NCI-H774 (cell line): ENCODE data around the gene VPS9D1.
"Not testable (repeated sequence)": the region's sequence is repeated elsewhere in the genome, so short reads cannot be mapped to it uniquely, and the experiment has no call there.

ENCODE experiments used
- DNase-seq: peaks from one replicate; lab custom pipeline; 2025; lab: John Stamatoyannopoulos, UW

Gene VPS9D1

DNA sequence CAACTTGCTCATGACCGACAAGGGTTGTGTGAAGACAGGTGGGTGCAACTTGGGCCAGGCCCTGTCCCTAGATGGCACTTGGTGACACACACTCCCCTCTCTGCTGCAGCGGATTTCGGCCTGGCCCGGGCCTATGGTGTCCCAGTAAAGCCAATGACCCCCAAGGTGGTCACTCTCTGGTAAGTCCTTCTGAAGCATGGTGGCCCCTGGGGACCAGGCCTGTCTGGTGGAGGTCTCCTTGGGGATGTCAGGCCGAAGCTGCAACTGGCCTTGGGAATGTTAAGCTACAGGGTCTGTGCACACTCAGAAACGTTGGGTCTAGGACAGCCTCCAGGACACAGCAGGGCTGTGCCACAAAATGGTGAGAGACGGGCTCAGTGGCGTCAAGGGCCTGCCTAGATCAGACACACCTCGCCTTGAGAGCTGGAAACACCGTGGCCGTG lies 27.4 kb downstream of the VPS9D1 start:
- DNase-seq = no peak

DNA sequence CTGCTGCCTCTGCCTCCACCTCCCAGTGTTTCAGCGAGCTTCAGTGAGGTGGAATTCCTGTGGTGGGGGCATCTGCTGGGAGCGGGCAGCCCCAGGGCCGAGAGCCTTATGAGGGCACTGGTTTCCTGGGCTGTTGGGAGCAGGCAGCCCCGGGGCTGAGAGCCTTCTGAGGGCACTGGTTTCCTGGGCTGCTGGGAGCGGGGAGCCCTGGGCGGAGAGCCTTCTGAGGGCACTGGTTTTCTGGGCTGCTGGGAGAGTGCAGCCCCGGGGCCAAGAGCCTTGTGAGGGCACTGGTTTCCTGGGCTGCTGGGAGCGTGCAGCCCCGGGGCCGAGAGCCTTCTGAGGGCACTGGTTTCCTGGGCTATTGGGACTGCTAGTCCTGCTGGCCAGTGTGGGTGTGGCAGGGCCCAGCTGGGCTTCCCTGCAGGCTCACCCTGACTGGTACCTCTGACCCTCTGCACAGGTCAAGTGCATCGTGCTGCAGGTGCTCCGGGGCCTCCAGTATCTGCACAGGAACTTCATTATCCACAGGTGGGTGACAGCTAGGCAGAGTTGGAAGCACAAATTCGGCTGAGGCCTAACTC lies 28.6 kb downstream of the VPS9D1 start:
- DNase-seq = no peak

DNA sequence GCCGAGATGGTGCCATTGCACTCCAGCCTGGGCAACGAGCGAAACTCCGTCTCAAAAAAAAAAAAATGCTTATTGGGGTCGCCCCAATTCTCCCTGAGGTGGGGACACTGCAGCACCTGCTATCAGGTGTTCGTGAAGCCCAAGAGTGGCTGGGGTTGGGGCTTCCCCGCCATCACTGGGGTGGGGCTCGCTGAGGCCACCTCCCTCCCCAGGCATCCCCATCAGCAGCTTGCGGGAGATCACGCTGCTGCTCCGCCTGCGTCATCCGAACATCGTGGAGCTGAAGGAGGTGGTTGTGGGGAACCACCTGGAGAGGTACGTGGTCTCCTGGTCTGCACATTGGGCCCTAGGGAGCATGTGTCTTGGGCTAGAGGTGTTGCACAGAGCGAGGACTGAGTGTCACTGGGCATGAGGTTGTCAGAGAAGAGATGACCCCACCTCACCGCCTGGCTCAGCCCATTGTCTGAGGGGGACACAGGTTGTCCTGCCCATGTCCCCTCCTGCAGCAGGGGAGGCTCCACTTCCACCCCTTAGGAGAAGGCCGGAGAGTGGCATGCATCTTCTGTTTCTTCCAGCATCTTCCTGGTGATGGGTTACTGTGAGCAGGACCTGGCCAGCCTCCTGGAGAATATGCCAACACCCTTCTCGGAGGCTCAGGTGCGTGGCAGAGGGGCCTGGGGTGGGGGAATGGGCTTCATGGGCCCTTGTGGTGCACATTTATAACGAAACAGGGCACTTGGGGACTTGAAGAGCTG lies 29.3 kb downstream of the VPS9D1 start:
- no peak for DNase-seq

DNA sequence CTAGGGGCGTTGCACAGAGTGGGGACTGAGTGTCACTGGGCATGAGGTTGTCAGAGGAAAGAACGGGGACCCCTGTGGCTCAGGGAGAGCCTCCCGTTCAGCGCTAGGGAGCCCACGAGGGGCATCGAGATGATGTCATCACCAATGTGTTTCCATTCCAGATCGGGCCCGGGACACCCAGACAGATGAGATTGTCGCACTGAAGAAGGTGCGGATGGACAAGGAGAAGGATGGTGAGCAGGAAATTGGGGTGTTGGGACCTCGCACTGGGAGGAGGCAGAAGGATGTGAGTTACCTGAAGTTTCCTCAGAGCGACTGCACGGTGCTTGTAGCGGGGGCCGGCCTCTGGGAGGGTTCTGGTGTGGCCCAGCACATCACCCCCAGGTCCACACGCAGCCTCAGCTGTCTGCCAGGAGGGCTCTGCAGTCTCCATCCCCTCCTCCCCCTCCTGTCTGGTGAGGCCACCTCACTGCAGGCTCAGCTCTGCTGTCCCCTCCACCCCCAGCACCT lies 30.3 kb downstream of the VPS9D1 start:
- no peak for DNase-seq

DNA sequence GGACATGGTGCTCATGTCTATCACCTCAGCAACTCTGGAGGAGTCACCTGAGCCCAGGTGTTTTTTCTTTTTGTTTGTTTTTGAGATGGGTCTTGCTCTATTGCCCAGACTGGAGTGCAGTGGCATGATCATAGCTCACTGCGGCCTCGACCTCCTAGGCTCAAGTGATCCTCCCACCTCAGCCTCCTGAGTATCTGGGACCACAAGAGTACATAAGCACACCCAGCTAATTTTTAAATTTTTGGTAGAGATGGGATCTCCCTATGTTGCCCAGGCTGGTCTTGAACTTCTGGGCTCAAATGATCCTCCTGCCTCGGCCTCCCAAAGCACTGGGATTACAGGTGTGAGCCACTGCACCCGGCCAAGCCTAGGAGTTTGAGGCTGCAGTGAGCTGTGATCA lies 31.1 kb downstream of the VPS9D1 start:
- DNase-seq = not testable (repeated sequence)

DNA sequence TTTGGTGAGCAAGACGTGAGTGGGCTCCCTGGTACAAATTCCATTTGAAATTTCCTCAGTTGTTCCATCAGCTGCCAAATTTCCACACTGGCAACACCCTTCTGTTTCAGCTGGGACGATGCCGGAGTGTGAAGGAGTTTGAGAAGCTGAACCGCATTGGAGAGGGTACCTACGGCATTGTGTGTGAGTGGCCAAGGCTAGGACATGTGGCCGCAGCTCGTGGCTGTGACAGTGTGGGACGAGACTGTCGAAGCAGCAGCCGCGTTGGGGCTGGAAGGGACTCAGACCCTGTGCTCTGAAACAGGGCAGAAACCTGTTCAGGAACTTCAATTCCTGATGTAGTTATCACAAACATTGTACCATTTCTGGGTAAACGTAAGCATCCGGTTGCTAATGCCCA lies 31.6 kb downstream of the VPS9D1 start:
- DNase-seq = no peak

DNA sequence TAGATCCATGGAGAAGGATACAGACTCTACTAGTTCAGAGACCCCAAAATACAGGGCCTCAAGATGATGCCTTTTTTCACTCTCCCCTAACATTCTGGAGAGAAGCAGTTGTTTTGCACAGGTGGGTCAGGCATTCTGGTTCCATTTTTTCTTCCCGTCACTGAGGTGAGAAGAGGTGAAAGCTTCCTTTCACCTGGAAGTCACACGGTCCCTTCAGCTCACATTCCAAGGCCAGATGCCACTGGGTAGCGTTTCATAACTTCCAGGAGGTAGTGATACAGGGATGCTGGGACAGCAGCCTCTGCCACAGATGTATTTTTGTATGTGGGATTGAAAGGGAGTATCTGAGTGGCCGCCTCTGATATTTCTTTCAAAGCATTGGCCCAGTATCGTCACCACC lies 32.3 kb downstream of the VPS9D1 start:
- DNase-seq = no peak

DNA sequence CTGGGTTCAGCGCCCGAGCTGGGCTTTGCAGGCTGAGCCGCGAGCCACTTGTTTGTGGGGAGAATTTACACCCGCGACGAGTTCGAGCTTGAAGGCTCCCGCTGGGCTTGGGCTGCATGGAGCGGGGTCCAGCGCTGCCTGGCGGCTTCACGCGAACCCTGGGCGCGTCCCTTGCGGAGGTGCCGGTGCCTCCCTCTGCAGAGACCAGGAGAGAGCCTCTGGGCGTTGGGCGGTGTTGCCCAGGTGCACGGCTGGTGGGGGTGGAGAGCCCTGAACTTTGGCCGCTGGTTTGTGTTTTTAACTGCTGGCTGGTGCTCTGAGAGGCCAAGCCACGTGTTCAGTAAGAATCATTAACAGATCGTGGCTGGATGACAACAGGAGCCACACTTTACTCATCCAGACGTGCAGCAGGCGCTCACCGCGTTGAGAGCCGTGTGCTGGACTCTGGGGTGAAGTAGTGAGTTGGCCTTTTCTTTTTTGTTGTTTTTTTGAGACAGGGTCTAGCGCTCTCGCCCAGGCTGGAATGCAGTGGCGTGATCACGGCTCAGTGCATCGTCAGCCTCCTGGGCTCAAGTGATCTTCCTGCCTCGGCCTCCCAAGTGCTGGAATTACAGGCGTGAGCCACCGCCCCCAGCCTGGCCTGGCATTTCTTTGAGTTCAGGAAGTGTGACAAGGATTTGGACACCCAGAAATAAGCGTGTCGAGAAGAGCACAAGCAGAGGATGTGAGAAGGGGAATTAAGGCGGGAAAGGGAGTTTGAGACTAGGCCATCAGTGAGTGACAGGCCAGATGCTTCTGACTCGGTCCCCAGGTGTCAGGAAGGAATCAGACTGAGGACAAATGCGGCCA lies 33.4 kb downstream of the VPS9D1 start:
- DNase-seq = peak; percentile 0

DNA sequence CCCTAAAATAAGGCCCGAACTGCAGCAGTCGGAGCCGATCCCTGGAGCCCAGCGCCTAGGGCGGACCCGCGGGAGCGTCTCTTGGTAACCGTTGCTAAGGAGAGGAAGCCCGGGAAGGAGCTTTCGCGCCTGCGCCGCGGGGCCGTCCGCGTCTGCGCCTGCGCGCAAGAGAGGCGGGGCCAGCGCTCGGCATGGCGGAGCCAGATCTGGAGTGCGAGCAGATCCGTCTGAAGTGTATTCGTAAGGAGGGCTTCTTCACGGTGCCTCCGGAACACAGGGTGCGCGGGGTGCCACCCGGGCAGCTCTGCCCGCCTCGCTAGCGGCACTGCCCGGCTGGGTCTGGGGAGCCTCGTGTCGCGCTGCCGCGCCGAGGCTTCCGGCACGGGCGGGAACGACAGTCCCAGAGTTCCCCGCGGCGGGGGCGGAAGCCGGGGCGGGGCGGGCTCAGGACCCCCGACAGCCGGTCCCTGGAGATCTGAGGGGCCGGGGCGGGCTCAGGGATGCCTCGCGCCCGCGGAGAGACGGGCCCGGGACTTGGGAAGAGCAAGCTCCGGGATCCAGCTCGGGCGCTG lies 34.1 kb downstream of the VPS9D1 start, which contains the start of gene CDK10:
Gene CDK10 (plus strand): TSS at position 170 of the 572 bp plus-strand sequence. CDS start 22 bp downstream, at position 192.
- DNase-seq = peak; percentile 67

DNA sequence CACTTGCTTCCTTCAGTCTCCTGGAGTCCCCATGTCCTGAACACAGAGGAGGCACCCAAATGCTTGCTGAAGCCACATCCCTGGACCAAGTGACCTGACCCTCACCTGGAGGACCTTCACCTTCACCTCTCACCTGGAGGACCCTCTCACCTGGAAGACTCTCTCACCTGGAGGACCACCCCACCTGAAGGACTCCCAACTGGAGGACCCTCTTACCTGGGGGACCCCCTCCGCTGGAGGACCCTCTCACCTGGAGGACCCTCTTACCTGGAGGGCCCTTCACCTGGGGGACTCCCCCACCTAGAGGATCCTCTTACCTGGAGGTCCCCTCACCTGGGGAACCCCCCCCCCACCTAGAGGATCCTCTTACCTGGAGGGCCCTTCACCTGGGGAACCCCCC lies 34.8 kb downstream of the VPS9D1 start:
- no peak for DNase-seq

DNA sequence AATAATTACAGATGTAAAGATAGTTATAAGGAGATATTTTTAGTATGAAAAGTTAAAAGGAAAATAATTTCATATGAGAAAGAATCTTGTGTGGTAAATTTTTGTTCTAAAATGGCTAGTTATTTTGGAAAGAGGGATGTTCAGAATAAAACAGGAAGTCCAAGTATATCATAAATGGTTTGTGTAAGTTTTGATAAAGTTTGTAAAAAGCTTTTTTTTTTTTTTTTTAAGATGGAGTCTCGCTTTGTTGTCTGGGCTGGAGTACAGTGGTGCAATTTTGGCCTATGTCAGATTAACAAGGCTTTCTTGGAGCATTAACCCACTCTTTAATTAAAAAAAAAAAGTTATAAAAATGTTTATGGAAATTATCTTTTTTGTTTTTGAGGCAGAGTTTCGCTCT lies 42.4 kb downstream of the VPS9D1 start:
- DNase-seq = no peak

DNA sequence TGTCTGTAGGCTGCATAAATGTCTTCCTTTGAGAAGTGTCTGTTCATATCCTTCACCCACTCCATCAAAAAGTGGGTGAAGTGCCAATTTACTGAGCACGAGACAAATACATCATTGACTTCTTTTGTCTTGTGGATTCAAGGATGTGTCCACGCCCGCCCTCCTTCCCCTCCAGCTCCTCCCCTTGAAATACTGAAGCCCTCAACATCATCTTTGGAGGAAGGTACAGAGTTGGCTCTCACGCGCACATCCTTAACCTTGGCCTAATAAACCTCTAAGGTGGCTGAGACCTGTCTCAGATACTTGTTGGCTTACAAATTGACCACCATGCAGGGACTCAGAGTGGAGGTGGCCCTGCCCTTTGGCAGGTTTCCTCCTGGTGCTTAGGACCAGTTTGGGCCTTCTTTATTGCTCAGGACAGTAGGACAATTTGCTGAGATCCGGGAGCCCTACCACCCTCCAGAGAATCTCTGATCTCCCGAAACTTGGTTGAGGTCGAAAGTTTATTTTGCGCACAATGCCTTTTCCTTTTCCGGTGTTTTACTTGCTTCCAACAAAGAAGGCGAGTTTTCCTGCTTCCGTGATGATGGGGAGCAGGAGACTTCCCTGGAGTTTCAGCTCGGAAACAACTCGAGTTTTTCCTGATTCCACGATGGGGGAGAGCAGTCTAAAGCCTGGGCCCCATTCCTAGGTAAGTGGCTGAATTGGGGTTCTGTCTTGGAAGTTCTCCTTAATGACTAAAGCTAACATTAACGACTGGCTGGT lies 48.3 kb downstream of the VPS9D1 start:
- no peak for DNase-seq

DNA sequence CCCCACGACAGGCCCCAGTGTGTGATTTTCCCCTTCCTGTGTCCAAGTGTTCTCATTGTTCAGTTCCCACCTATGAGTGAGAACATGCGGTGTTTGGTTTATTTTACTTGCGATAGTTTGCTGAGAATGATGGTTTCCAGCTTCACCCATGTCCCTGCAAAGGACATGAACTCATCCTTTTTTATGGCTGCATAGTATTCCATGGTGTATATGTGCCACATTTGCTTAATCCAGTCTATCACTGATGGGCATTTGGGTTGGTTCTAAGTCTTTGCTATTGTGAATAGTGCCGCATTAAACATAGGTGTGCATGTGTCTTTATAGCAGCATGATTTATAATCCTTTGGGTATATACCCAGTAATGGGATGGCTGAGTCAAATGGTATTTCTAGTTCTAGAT lies 49.1 kb downstream of the VPS9D1 start:
- DNase-seq = not testable (repeated sequence)

DNA sequence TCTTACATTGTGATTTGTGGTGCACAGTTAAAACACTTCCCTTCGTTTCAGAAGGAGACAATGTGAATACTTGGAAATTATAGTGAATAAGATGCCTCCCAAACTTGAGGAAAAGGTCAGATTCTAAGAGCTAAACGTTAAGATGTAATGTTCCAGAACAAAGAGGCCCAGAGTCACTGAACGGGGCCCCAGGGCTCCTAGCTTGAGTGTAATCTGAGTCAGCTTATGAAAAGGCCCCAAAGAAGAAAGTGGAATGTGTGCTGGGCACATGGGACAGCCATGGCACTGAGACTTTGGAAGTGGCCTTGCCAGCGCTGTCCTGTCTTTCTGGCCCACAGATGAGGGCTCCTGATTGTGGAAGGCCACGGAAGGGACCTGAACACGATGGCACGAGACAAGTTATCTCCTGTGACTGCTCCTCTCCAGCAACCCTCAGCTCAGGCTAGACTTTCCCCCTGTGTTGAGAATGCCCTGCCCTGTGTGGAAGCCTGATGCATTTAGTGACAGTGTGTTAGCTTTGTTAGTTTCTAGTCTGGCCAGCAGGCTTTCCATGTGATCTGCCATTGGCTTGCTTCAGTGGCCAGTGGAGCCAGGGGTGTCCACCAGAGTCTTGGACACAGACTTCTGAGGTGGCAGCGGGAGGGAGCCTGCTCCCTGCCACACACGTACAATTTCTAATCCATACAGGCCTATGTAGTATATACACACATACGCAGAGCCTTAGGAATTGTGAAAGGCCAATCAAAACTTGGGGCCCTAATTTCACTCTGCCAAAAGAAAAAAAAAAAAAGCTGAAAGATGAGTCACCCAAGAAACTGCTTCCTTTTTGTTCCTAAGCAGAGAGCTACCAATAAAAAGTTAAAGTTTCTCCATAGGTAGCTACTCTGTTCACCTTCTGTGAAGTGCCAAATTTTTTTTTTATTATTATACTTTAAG lies 49.9 kb downstream of the VPS9D1 start:
- no peak for DNase-seq

DNA sequence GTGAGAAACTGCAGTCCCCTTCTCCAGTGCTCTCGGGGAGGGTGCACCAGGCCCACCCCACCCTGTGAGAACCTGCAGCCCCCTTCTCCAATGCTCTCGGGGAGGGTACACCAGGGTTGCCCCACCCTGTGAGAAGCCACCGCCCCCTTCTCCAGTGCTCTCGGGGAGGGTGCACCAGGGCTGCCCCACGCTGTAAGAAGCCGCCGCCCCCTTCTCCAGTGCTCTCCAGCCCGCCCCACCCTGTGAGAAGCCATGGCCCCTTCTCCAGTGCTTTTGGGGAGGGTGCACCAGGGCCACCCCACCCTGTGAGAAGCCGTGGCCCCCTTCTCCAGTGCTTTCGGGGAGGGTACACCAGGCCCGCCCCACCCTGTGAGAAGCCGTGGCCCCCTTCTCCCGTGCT lies 50.9 kb downstream of the VPS9D1 start:
- no peak for DNase-seq

DNA sequence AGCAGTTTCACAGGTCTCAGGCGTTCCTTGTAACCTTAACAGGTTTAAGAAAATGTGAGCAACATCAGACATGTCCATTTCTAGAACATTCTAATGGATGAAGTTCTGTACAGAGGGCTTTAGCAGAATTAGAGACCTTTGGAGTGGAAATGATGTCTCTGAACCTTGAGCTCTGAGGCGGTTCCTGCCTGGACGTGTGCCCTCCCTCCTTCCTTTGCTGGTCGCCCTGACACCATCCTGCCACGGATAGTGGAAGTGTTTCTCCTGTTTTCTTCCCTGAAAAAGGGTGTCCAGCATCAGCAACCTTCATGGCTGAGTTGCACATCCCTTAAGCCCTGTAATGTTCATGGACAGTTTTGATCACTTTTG lies 51.9 kb downstream of the VPS9D1 start:
- no peak for DNase-seq

DNA sequence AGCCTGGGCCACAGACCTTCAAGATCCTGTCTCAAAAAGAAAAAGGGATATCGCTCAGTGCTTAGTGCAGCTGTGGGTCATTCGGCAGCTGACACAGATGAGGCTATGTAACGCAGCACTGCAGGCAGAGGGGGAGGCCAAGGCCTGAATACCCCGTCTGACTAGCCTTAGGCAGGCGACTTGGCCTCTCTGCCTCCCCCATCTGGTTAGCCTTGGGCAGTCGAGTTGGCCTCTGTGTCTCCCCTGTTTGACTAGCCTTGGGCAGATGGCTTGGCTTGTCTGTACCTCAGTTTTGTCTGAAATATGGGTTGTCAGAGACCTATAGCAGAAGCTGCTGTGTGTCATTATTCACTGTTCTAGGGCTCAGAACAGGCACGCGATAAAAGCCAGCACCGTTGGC lies 53.1 kb downstream of the VPS9D1 start:
- no peak for DNase-seq

DNA sequence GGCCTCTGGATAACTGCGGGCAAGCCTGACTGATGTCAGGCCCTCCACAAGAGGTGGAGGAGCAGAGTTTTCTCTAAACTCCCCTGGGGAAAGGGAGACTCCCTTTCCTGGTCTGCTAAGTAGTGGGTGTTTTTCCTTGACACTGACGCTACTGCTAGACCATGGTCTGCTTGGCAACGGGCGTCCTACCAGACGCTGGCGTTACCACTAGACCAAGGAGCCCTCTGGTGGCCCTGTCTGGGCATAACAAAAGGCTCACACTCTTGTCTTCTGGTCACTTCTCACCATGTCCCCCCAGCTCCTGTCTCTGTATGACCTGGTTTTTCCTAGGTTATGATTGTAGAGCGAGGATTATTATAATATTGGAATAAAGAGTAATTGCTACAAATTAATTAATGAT lies 53.7 kb downstream of the VPS9D1 start:
- not testable (repeated sequence) for DNase-seq

DNA sequence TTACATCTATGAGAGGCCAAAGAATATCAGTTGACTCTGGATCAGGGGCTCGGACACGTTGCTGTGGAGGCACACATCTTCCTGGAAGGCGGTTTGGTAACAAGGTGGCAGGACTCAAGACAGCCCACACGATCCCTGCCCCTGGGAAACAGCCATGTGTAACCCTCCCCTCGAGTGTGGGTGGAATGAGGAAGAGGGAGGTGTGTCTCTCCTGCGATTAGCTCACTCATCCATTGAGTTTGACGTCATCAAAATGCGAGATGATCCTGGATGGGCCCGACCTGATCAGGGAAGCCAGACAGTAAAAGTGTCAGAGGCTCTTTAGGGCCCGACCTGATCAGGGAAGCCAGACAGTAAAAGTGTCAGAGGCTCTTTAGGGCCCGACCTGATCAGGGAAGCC lies 56.5 kb downstream of the VPS9D1 start:
- DNase-seq = not testable (repeated sequence)

DNA sequence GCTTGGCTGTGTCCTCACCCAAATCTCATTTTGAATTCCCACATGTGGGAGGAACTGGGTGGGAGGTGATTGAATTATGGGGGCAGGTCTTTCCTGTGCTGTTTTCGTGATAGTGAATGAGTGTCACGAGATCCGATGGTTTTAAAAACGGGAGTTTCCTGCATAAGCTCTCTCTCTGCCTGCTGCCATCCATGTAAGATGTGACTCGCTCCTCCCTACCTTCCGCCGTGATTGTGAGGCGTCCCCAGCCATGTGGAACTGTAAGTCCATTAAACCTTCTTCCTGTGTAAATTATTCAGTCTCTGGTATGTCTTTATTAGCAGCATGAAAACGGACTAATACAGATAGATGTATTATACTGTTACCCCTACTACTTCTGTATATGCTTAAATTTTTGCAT lies 59.5 kb downstream of the VPS9D1 start:
- no peak for DNase-seq
